ENCODE data around the gene TXNRD2. TPM values are rescaled to one million over a fixed set of nuclear protein-coding genes. Genes with fewer than 3 reads are reported as not detected.
A peak's percentile ranks its signal among the peaks of the same experiment; 100 is the strongest.

The TXNRD2 gene
- total RNA-seq, 1 experiment from 2014 or later: 39.9 TPM

- Mint-ChIP-seq H3K9me3 (ENCODE audit: unreplicated experiment) (no peaks in the 10 kb centered on the region), H3K27me3 (ENCODE audit: insufficient read depth, unreplicated experiment) (no peaks in the 10 kb centered on the region), H3K4me1 (ENCODE audit: insufficient read depth, unreplicated experiment) (peaks cover 21% of the 10 kb centered on the region), H3K36me3 (ENCODE audit: insufficient read depth, unreplicated experiment) (peaks cover 28% of the 10 kb centered on the region), H3K4me3 (ENCODE audit: unreplicated experiment) (peak overlapping the region; percentile 86), H3K27ac (ENCODE audit: low read depth, unreplicated experiment) (peak overlapping the region; percentile 86)
- BruUV-seq (replicated peaks): no TSS peak
- POLR2A ChIA-PET: interaction anchor here (0.7 to 3.8 kb wide), 17 partner anchors 11 to 938 kb away, joined by 3 to 53 read pairs (median 7); partner anchors contain the start of gene TRMT2A
- CTCF ChIA-PET: interaction anchor here (0.6 kb wide), 2 partner anchors 23 to 48 kb away, joined by 3 read pairs; no protein-coding TSS in a partner anchor
- DNase-seq (ENCODE audit: unreplicated experiment): no peak
- TF ChIP-seq CTCF (IDR thresholded peaks at IDR 0.05; ENCODE audit: unreplicated experiment): no peak
- intact Hi-C loops (cut with micrococcal nuclease): loop anchor here (1.0 to 2.0 kb wide), 3 partner anchors 27 to 56 kb away; no protein-coding TSS in a partner anchor
These were observed 87.5 kb downstream of the TXNRD2 start for GRCh38 chr22:19853879-19854777.

GRCh38 chr22:19853058-19853878 lies 88.3 kb downstream of the TXNRD2 start:
- Mint-ChIP-seq H3K27me3 (ENCODE audit: insufficient read depth, unreplicated experiment) (no peaks in the 10 kb centered on the region), H3K36me3 (ENCODE audit: insufficient read depth, unreplicated experiment) (peaks cover 36% of the 10 kb centered on the region), H3K9me3 (ENCODE audit: unreplicated experiment) (no peaks in the 10 kb centered on the region), H3K4me1 (ENCODE audit: insufficient read depth, unreplicated experiment) (peaks cover 28% of the 10 kb centered on the region), H3K27ac (ENCODE audit: low read depth, unreplicated experiment) (peak overlapping the region; percentile 86), H3K4me3 (ENCODE audit: unreplicated experiment) (peak overlapping the region; percentile 86)
- ChIA-PET POLR2A (interaction anchor here (0.7 to 3.8 kb wide), 7 partner anchors 12 to 937 kb away, joined by 3 to 53 read pairs (median 16); no protein-coding TSS in a partner anchor), CTCF (interaction anchor here (0.6 kb wide), 1 partner anchor 47 kb away, joined by 3 read pairs; no protein-coding TSS in a partner anchor)
- no TSS peak for BruUV-seq (replicated peaks)
- no peak for DNase-seq (ENCODE audit: unreplicated experiment)
- TF ChIP-seq CTCF (IDR thresholded peaks at IDR 0.05; ENCODE audit: unreplicated experiment): no peak
- intact Hi-C loops (cut with micrococcal nuclease): no loop called here

- no peak for TF ChIP-seq CTCF (IDR thresholded peaks at IDR 0.05; ENCODE audit: unreplicated experiment)
- intact Hi-C loops (cut with micrococcal nuclease): no loop called here
- DNase-seq (ENCODE audit: unreplicated experiment): no peak
- Mint-ChIP-seq H3K4me3 (ENCODE audit: unreplicated experiment) (peak overlapping the region; percentile 86), H3K4me1 (ENCODE audit: insufficient read depth, unreplicated experiment) (peaks cover 28% of the 10 kb centered on the region), H3K9me3 (ENCODE audit: unreplicated experiment) (no peaks in the 10 kb centered on the region), H3K27ac (ENCODE audit: low read depth, unreplicated experiment) (peak overlapping the region; percentile 86), H3K27me3 (ENCODE audit: insufficient read depth, unreplicated experiment) (no peaks in the 10 kb centered on the region), H3K36me3 (ENCODE audit: insufficient read depth, unreplicated experiment) (peaks cover 38% of the 10 kb centered on the region)
- ChIA-PET POLR2A (interaction anchor here (0.7 to 1.2 kb wide), 2 partner anchors 62 to 96 kb away, joined by 3 to 5 read pairs; no protein-coding TSS in a partner anchor), CTCF (interaction anchor here (1.0 to 1.7 kb wide), 4 partner anchors 29 to 122 kb away, joined by 4 to 6 read pairs (median 4); no protein-coding TSS in a partner anchor)
- BruUV-seq (replicated peaks): no TSS peak
These were observed 89.3 kb downstream of the TXNRD2 start for GRCh38 chr22:19852177-19852781.
